ENCODE measurements around the gene HNRNPK.

The HNRNPK gene

DNA sequence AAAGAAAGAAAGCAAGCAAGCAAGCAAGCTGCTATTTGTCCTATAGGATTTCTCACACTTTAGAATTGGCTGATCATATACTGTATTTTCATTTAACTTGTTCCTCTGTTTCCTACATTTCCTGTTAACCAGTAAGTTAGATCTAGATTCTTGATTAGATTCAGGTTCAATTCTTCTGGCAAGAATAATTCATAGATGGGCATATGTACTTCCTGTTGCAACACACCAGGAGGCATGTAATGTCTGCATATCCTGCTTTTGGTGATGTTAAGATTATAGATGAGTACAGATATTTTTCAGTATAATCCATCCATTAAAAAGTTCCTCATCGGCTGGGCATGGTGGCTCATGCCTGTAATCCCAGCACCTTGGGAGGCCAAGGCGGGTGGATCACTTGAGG, 48.0 kb downstream of the HNRNPK start:
- DNase-seq: no peak

DNA sequence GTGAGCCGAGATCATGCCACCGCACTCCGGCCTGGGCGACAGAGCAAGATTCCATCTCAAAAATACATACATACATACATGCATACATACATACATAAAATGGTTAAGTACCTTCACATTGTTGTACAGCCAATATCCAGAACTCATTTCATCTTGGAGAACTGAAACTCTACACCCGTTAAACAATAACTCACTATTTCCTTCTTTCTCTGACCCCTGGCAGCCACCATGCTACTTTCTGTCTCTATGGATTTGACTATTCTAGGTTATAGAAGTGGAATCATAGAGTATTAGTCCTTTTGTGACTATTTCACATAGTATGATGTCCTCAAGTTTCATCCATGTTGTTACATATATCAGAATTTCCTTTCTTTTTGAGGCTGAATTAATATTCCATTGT, 49.1 kb downstream of the HNRNPK start:
- DNase-seq: no peak

DNA sequence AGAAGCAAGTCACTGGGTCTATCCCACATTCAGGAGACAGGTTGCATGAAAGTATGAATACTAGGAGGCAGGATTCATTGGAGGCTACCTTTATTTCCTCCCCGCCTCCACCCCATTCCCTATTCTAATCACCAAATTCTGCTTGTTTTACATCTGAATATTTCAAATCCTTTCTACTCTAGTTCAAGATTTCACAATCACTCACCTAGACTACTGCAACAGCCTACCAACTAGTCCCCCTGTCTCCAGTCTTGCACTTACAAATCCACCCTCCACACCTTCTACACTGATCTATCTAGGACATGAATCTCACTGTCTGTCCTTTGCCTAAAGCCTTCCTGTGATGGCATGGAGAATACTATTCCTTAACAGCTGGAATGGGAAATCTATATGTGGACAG, 52.4 kb downstream of the HNRNPK start:
- no peak for DNase-seq

DNA sequence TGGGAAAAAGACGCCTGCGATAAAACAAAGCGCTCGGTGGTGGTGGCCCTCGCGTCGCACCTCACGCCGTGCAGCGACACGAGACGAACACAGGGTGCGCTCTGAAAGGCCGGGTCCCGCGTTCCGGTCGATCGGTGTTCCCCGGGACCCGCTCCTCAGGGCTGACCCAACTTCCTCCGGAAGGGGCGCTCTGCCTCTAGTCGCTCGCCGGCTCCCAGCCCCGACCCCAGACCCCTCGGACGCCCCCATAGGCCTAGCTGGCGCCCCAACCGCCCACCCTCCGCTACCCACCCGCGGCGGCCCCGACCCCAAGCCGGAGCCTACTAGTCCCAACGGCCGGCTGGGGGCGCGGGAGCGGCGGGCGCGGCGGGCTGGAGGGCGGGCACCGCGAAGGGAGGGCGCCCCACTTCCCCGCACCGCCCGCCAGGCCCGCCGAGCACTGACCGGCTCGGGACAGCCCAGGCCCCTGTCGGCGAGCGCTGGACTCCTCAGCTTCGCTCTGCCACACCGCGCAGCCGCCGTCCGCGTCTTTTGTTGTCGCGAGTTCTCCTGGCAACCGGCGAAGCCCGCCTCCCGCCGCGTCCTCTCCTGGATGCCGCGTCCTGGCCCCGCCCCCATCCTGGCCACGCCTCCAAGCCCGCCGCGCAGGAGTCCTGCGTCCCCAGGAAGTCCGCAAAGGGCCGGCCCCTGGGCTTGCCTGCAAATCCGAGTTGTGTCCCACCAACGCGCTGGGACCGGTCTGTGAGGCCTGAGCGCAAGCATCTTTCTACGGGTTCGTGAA, 58.9 kb downstream of the HNRNPK start, which contains the start of gene KIF27:
Gene KIF27 (minus strand): TSS at position 506 of the 781 bp plus-strand sequence. CDS start 5,841 bp downstream, outside the sequence.
- peak; percentile 85 to 96 (median 94) for DNase-seq

DNA sequence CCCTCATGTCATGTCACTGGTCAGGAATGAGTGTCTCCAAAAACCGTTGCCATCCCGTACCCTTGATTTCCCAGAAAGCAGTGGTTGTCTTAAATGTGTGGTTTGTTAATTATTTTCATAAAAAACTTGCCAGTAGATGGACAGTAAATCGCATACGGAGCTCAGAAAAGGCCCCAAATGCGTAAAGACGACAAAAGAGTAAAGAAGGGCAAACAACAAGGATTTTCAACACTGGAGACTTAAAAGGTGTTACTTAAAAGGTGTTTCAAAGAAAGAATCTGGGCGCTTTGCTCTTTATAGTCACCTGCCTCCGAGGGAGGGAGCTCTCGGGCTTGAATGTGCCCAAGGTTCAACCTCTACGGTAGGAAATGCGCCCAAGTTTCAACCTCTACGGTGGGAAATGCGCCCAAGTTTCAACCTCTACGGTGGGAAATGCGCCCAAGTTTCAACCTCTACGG, 59.5 kb downstream of the HNRNPK start:
- DNase-seq: peak in 1 of 4 experiments; percentile 62

DNA sequence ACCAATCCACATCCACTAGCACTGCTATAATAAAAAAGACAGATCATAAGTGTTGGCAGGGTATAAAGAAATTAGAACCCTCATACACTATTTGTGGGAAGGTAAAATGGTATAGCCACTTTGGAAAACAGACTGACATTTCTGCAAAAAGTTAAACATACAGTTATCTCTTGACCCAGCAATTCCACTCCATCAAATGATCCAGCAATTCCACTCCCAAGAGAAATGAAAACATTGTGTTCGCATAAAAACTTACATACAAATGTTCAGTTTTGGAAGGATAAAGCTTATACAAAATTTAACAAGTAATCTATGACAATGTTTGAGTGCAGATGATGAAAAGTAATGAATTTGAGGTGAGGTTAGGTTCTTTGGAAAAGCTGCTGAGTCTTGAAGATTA, 60.9 kb downstream of the HNRNPK start:
- no peak for DNase-seq
